Myocyte (in vitro differentiated cells): Measurements from ENCODE around the gene CFAP410. TPM values are rescaled to one million over a fixed set of nuclear protein-coding genes. Genes with fewer than 3 reads are reported as not detected.
"Not testable (repeated sequence)": the region's sequence is repeated elsewhere in the genome, so short reads cannot be mapped to it uniquely, and the experiment has no call there.

Experiments
- DNase-seq: peaks from one replicate; pipeline ENCODE4 v3.0.0-alpha.2; 2012; ENCODE audit warnings: low read depth
- total RNA-seq: library from RNA; depleted of rRNA; stranded (reverse); fragments of >200 nt; gene quantifications from 2 replicates; pipeline ENCODE4 v1.2.3, GENCODE V29; 2014

CFAP410 gene
- total RNA-seq, 1 donor from 2014 or later, result 28.1 TPM

GRCh38 chr21:44370027-44370735, 31.0 kb upstream of the CFAP410 start:
- DNase-seq, result peak; percentile 34

DNA sequence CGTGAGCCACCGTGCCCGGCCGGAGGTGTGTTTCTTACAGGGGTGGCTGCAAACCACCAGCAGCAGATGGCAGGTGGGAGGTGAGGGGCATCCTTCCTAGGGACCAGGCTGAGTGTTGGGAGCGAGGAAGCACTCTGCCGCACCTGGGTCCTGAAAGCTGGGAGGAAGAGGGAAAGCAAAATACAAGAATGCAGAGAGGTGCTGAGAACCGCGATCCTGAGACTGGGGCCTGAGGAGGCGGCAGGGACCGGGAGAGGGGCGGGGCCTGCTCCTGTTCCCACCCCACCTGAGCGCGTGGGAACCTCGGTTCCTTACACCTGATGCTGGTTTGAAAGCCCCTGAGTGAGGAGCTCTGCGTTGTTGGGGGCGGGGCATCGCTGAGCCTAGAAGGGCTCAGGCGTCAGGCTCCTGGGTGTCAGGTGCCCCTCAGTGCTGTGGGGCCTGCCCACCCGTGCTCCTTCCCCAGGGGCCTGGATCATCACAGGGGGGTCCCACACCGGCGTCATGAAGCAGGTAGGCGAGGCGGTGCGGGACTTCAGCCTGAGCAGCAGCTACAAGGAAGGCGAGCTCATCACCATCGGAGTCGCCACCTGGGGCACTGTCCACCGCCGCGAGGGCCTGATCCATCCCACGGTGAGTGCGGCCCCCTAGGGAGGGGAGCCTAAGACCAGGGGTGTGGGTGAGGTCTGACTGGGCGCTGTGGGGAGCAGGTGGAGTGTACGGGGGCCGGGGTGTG, 29.7 kb upstream of the CFAP410 start:
- DNase-seq, result no peak

DNA sequence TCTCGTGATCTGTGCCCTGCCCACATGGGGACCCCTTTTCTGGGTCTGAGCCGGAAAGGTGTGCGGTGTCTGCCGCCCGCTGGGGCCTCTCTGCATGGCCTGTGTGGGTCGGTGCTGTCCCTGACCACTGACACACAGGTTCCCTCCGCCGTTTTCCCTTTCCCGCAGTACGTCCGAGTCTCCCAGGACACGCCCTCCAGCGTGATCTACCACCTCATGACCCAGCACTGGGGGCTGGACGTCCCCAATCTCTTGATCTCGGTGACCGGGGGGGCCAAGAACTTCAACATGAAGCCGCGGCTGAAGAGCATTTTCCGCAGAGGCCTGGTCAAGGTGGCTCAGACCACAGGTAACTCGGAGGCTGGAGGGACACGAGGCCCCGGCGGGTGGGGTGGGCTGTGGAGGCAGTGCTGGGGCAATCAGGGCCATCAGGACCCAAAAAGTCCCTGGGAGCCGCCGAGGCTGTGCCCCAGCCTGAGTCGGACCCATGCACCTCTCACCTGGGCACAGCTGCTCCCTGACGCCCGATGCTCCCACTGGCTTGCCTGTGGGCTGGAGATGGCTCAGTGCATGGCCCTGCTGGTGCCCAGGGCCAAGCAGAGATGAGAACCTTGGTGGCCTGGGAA, 27.5 kb upstream of the CFAP410 start:
- no peak for DNase-seq

GRCh38 chr21:44365967-44366585, 26.9 kb upstream of the CFAP410 start:
- DNase-seq, result no peak

GRCh38 chr21:44365251-44365966, 26.2 kb upstream of the CFAP410 start:
- no peak for DNase-seq

DNA sequence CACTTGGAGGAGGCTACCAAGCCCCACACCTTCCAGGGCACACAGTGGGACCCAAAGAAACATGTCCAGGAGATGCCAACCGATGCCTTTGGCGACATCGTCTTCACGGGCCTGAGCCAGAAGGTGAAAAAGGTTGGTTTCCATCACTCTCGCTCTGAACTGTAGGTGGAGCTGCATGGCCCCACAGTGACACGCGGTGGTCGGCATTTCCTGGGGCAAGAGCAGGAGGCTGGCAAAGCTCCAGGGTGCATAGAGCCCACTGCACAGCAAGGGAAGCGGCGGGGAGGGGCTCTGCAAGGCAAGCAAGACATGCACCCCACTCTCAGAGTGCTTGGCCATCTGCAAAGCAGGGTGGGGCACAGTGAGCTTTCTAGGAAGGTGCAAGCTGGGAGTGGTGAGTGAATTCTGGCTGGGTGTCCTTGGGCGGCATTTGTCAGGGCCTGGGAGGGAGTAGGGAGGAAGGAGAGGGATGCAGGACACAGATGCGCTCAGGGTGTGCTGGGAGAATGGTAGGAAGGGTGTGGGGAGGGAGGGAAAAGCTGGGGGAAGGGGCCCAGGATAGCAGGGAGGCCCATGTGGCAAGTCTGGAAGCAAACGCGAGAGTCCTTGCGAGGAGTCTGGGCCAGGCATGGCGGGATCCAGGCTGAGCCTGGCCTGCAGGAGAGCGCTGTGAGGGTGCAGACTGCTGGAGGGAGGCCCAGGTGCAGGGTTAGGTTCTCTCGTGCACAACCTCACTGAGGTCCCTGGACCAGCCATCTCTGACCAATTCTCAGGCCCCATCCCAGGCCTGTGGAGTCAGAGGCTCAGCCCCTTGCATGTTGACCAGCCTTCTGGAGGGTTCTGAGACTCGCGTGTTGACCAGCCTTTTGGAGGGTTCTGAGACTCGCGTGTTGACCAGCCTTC, 25.2 kb upstream of the CFAP410 start:
- DNase-seq, result no peak

DNA sequence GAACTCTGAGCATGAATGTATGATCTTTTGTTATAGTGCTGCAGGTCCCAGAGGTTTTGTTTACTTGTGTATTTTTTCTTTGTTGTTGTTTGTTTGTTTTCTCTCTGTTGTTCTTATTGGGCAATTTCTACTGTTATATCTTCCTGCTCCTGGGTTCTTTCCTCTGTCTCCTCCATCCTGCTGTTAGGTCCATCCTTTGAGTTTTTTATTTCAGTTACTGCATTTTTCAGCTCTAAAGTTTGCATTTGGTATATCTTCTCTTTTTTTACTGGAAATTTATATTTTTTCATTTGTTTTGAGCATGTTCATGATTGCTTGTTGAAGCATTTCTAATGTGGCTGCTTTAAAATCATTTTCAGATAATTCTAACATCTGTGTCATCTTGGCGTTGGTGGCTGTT, 24.1 kb upstream of the CFAP410 start:
- DNase-seq, result no peak

DNA sequence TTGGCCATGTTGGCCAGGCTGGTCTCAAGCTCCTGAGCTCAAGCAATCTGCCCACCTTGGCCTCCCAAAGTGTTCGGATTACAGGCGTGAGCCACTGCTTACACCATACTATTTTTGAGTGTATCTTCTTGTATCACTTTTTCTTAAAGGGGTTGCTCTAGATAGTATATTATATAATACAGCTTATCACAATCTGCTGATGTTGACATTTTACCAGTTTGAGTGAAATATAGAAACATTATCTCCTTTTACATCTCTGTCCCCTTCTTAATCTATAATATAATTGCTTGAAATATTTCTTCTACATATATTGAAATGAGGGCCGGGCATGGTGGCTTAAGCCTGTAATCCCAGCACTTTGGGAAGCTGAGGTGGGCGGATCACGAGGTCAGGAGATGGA, 22.7 kb upstream of the CFAP410 start:
- DNase-seq, result not testable (repeated sequence)

GRCh38 chr21:44360159-44360558, 21.0 kb upstream of the CFAP410 start:
- DNase-seq, result no peak

DNA sequence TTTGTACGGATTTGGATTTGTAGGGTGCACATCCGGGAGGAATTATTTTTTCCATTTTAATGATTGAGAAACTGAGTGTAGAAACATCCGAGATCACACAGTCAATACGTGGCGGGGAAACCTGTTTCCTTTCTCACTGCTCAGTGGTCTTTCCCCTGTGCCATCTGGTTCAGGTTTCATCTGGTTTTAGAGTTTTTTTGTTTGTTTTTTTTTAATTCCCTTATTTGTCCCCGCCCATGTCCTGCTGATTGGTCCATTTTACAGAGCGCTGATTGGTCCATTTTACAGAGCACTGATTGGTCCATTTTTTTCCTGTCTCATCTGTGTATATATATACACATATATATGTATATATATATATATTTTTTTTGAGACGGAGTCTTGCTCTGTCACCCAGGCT, 20.2 kb upstream of the CFAP410 start:
- no peak for DNase-seq

GRCh38 chr21:44357064-44357837, 18.1 kb upstream of the CFAP410 start:
- DNase-seq, result no peak

- DNase-seq, result no peak
Measured at GRCh38 chr21:44356636-44357035, 17.4 kb upstream of the CFAP410 start.

DNA sequence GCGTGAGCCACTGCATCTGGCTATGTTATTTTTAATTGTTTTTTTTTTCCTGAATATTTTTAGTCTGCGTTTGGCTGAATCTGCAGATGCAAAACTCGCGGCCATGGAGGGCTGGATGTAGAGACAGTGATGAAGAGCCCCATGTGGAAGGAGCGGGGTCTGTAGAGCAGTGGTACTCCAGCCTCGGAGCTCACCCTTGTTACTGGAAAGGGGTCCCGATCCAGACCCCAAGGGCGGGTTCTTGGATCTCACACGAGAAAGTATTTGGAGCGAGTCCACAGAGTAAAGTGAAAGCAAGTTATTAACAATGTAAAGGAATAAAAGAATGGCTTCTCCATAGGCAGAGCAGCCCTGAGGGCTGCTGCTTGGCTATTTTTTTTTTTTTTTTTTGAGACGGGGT, 17.0 kb upstream of the CFAP410 start:
- no peak for DNase-seq

DNA sequence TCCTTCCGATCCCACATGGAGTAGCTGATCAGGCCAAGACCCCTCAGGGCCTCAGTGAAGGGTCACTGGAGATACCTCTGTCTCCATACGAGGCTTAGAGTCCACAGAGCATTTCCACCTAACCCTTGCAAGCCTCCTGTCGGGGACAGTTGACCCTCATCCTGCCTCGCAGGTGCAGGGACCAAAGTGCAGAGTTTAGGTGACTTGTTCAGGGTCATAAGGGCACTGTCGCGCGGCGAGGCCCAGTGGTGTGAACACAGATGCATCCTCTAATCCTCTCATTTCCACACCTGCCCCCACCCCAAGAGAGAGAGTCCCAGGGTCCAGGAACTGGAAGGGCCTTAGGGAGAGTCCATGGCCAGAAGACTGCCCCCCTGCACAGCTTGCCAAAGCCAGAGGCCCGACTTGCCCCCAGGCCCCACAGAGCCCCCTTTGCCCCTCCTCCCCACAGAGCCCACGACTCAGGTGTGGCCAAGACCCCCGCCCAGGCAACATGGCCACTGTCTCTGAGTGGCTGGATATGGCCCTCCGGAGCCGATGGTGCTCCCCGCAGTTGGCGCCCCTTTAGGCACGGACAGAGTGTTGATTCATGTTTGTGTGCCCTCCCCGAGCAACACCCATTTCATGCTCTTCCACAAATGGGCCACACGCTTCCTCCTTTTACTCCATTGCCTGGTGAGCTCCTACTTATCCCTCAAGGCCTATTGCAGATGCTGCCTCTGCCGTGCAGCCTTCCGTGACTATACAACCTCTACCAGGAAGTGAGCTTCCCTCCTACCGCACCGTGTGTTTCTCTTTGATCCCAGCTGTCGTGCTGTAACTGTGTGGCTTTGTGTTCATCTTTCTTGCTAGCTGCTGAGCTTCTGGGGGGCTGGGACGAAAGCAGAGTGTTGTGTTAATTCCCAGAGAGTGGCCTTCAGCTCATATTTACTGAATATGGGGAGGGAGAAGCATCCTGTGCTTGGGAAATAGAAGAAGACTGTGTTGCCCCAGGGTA, 15.9 kb upstream of the CFAP410 start:
- DNase-seq, result no peak

GRCh38 chr21:44354001-44354405, 14.8 kb upstream of the CFAP410 start:
- DNase-seq, result no peak

- DNase-seq, result no peak
Measured at GRCh38 chr21:44353191-44353970, 14.2 kb upstream of the CFAP410 start, which contains the start of gene TRPM2. Gene TRPM2, plus strand, starts transcription at chr21:44353621. Its CDS starts 80 bp downstream, at chr21:44353701.

DNA sequence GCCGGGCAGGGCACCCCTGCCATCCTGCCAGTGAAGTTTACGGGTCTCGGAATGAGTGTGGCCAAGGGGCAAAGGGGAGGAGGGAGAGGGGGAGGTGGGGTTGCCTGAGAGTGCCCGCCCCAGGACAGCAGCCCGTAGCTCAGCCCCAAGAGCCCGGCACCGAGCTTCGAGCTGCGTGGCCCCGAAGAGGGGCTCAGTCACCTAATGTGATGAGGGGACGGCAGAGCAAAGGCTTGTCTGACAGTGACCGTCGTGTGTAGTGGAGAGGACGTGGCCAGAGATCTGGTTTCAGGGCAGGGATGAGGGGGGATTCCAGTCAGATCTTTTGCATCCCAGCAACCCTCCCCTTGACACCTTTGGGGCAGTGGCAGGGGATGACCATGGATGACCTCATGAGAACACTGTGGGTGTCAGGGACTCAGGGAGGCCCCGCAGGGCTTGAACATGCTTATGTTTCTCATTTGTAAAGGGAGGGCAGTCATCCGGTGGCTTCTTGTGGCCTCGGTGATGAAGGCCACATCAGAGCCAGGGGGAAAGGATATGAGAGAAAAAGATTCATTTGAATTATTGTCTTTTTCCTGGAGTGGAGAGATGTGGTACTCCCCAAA, 13.2 kb upstream of the CFAP410 start:
- no peak for DNase-seq
